MCF 10A (cell line): ENCODE data around the gene NCF2. TPM values are rescaled to one million over a fixed set of nuclear protein-coding genes. Genes with fewer than 3 reads are reported as not detected.

Source experiments
- BruUV-seq: library from RNA; stranded (reverse); fragments of 400-500 nt; replicated peaks from 2 replicates; lab custom pipeline; 2021; lab: Mats Ljungman, UMichigan
- CTCF ChIA-PET: fragments of 300-600 bp; sonication (Branson Sonifier 250); formaldehyde crosslinking; extraction: SDS; loops from one replicate; lab custom pipeline; 2021; ENCODE audit warnings: antibody characterized with exemption, inconsistent platforms; lab: Yijun Ruan, JAX
- POLR2A ChIA-PET: fragments of 300-600, 350-650 bp; sonication (Branson Sonifier 250); formaldehyde crosslinking; extraction: SDS; loops from one replicate; lab custom pipeline; 2020; ENCODE audit warnings: antibody characterized with exemption, inconsistent platforms; lab: Yijun Ruan, JAX
- DNase-seq: peaks from one replicate; pipeline ENCODE4 v3.0.0-alpha.2; 2018; ENCODE audit not compliant: unreplicated experiment
- H3K27ac Mint-ChIP-seq: one replicate; pipeline ENCODE4 v1.8.0; 2022; ENCODE audit warnings: mild to moderate bottlenecking, low read depth, mixed read lengths; ENCODE audit not compliant: unreplicated experiment
- H3K27me3 Mint-ChIP-seq: one replicate; pipeline ENCODE4 v1.8.0; 2022; ENCODE audit warnings: mixed read lengths; ENCODE audit not compliant: insufficient read depth, unreplicated experiment
- H3K36me3 Mint-ChIP-seq: one replicate; pipeline ENCODE4 v1.8.0; 2022; ENCODE audit warnings: mild to moderate bottlenecking, moderate library complexity, mixed read lengths; ENCODE audit not compliant: insufficient read depth, unreplicated experiment
- H3K4me1 Mint-ChIP-seq: one replicate; pipeline ENCODE4 v1.8.0; 2022; ENCODE audit warnings: mixed read lengths; ENCODE audit not compliant: insufficient read depth, unreplicated experiment
- H3K4me3 Mint-ChIP-seq: one replicate; pipeline ENCODE4 v1.8.0; 2022; ENCODE audit warnings: mild to moderate bottlenecking, moderate library complexity, mixed read lengths; ENCODE audit not compliant: unreplicated experiment
- H3K9me3 Mint-ChIP-seq: one replicate; pipeline ENCODE4 v1.8.0; 2022; ENCODE audit warnings: mixed read lengths; ENCODE audit not compliant: unreplicated experiment
- CTCF ChIP-seq: fragments of 200-600 bp; IDR thresholded peaks from one replicate; pipeline ENCODE4 v1.8.0; 2022; ENCODE audit warnings: antibody characterized with exemption, mild to moderate bottlenecking; ENCODE audit not compliant: unreplicated experiment
- intact Hi-C: fragments of 100-400 bp; cut with micrococcal nuclease; formaldehyde crosslinking; loops from 2 replicates; pipeline ENCODE4 v1.14.1; 2022
- total RNA-seq: library from RNA; stranded (reverse); gene quantifications from 2 replicates; pipeline ENCODE4 v1.2.3, GENCODE V29; 2022

NCF2 gene
- total RNA-seq, 1 experiment from 2014 or later = 4.9 TPM

GRCh38 chr1:183605904-183606303, 15.6 kb upstream of the NCF2 start:
- DNase-seq = no peak
- CTCF ChIA-PET = interaction anchor here (0.9 to 2.1 kb wide), 4 partner anchors 17 to 80 kb away, joined by 3 to 9 read pairs (median 5); no protein-coding TSS in a partner anchor
- no peak overlapping the region for H3K4me3 Mint-ChIP-seq
- H3K36me3 Mint-ChIP-seq = no peaks in the 10 kb centered on the region
- no peaks in the 10 kb centered on the region for H3K9me3 Mint-ChIP-seq
- no peaks in the 10 kb centered on the region for H3K27me3 Mint-ChIP-seq
- POLR2A ChIA-PET = interaction anchor here (1.1 to 1.2 kb wide), 2 partner anchors 14 to 30 kb away, joined by 3 to 5 read pairs; partner anchors contain the start of gene ARPC5
- H3K27ac Mint-ChIP-seq = no peak overlapping the region
- peaks cover 34% of the 10 kb centered on the region for H3K4me1 Mint-ChIP-seq
- intact Hi-C loops = no loop called here
- no TSS peak for BruUV-seq
- no peak for TF ChIP-seq CTCF

- no peaks in the 10 kb centered on the region for H3K36me3 Mint-ChIP-seq
- no peak overlapping the region for H3K4me3 Mint-ChIP-seq
- POLR2A ChIA-PET = interaction anchor here (0.8 to 1.6 kb wide), 2 partner anchors 15 to 21 kb away, joined by 3 read pairs; no protein-coding TSS in a partner anchor
- no peak overlapping the region for H3K27ac Mint-ChIP-seq
- DNase-seq = no peak
- H3K27me3 Mint-ChIP-seq = no peaks in the 10 kb centered on the region
- H3K9me3 Mint-ChIP-seq = no peaks in the 10 kb centered on the region
- CTCF ChIA-PET = interaction anchor here (0.8 to 0.9 kb wide), 2 partner anchors 13 to 81 kb away, joined by 3 read pairs; no protein-coding TSS in a partner anchor
- H3K4me1 Mint-ChIP-seq = peaks cover 40% of the 10 kb centered on the region
- no TSS peak for BruUV-seq
- intact Hi-C loops = no loop called here
- TF ChIP-seq CTCF = no peak
These were observed 14.6 kb upstream of the NCF2 start for GRCh38 chr1:183604815-183605214.

- CTCF ChIA-PET = interaction anchor here (0.6 to 1.6 kb wide), 3 partner anchors 18 to 51 kb away, joined by 3 read pairs; no protein-coding TSS in a partner anchor
- TF ChIP-seq CTCF = no peak
These were observed 14.0 kb upstream of the NCF2 start for GRCh38 chr1:183604038-183604808.

GRCh38 chr1:183602510-183602909, 12.3 kb upstream of the NCF2 start:
- Mint-ChIP-seq H3K4me1 (peaks cover 36% of the 10 kb centered on the region), H3K27me3 (no peaks in the 10 kb centered on the region), H3K4me3 (no peak overlapping the region), H3K27ac (no peak overlapping the region), H3K36me3 (no peaks in the 10 kb centered on the region), H3K9me3 (no peaks in the 10 kb centered on the region)
- DNase-seq = no peak
- intact Hi-C loops = no loop called here
- POLR2A ChIA-PET = interaction anchor here (0.6 kb wide), 1 partner anchor 18 kb away, joined by 3 read pairs; no protein-coding TSS in a partner anchor
- TF ChIP-seq CTCF = no peak
- CTCF ChIA-PET = interaction anchor here (0.5 to 3.3 kb wide), 3 partner anchors 52 to 83 kb away, joined by 3 to 12 read pairs (median 3); no protein-coding TSS in a partner anchor
- BruUV-seq = no TSS peak

More at GRCh38 chr1:183604038-183604808, 14.0 kb upstream of the NCF2 start:
- Mint-ChIP-seq H3K4me1 (peaks cover 41% of the 10 kb centered on the region), H3K4me3 (no peak overlapping the region), H3K36me3 (no peaks in the 10 kb centered on the region), H3K9me3 (no peaks in the 10 kb centered on the region), H3K27me3 (no peaks in the 10 kb centered on the region), H3K27ac (no peak overlapping the region)
- BruUV-seq = no TSS peak
- no peak for DNase-seq
- POLR2A ChIA-PET = interaction anchor here (0.8 to 1.6 kb wide), 2 partner anchors 15 to 21 kb away, joined by 3 read pairs; no protein-coding TSS in a partner anchor
- intact Hi-C loops = no loop called here
